Measurements from ENCODE around the gene TMSB4X.

TMSB4X gene

DNA sequence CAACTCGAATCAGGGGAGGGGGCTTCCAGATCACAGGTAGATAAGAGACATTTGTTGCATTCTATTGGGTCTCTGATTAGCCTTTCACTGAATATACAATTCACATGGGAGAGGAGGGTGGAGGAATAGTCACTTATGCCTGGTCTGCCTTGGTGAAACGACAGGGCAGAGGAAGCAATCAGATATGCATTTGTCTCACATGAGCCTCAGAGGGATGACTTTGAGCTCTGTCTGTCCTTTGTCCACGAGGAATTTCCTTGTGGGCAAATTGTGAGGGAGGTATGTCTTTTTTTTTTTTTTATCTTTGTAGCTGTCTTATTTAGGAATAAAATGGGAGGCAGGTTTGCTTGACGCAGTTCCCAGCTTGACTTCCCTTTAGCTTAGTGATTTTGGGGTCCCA is 28.5 kb upstream of the TMSB4X start:
- Histone ChIP-seq H3K4me1 (ENCODE audit: control insufficient read depth in 5 of 5, insufficient read depth in 5 of 5, low read length in 5 of 5) (peaks cover 12 to 30% (median 15%) of the 10 kb centered on the region in 5 donors), H3K4me3 (ENCODE audit: low read depth in 1 of 5, low read length in 5 of 5) (no peak overlapping the region), H3K27ac (ENCODE audit: low read depth, low read length) (no peak overlapping the region), H3K9me3 (ENCODE audit: control insufficient read depth in 5 of 5, low read length in 5 of 5) (no peaks in the 10 kb centered on the region), H3K27me3 (ENCODE audit: control insufficient read depth in 5 of 5, insufficient read depth in 4 of 5, low read length in 5 of 5) (peaks cover 0 to 5% (median 0%) of the 10 kb centered on the region in 5 donors), H3K9ac (ENCODE audit: low read length in 5 of 5) (no peak overlapping the region), H3K36me3 (ENCODE audit: control insufficient read depth in 5 of 5, insufficient read depth in 5 of 5, low read length in 5 of 5) (no peaks in the 10 kb centered on the region)

DNA sequence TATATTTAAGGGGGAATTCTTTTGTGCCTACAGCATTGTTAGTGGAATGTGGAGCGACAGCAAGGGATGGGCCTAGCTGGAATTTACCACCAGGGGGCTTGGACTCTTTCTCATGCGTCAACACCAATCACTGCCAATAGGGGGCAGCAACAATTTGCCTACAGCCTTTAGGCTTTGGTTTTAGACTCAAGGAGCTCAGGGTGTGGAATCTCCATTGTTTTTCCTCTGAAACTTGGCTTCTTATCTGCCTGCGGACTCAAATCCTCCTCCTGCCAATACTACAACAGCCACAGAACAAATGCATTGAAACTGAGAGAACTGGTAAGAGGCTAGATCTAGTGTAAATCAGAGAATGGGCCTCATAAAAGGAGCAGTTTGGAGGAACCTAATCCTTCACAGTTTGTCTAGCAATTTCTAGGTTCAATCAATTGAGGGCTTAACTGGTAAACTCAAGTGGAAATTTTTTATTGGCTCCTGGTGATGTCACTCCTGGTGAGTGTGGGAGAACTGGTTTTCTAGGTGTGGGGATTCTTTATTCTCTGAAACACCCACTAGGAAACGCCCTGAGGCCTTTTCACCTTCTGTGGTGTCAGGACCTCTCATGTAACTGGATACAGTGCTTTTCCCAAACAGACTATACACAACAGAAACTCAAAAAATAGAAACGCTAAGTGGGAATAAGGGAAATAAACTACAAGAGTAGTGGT is 27.9 kb upstream of the TMSB4X start:
- peak overlapping the region in 1 of 5 donors; percentile 7 for H3K9ac ChIP-seq (ENCODE audit: low read length in 5 of 5)
- H3K4me1 ChIP-seq (ENCODE audit: control insufficient read depth in 5 of 5, insufficient read depth in 5 of 5, low read length in 5 of 5): peaks cover 12 to 30% (median 15%) of the 10 kb centered on the region in 5 donors

DNA sequence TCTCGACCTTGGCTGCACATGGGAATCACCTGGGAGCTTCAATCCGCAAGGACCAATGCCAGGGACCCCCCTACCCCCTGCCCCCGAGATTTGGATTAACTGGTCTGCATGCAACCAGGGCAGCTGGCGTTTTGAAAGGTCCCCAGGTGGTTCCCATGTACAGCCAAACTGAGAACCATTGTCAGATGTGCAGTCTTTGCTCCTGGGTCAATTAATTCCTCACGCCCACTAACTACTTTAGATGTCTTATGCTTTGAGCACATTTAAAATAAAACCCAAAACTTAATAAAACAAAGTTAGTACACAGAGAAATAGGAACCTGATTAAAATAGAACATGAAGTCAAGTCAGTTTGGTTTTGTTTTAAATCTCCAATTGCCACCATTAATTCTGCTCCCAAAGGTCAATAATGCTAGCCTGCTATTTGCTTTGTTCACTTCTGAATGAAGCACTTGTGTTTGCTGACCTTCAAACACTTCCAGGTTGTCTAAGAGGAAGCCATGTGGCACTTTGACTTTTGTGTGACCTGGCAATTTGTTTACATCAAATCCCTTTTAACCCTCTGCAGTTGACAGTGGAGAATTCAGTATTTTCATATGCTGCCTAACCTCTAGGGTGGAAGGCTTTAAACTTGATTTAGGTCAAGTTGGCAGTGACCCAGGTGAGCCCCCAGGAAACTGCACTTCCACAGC is 27.2 kb upstream of the TMSB4X start:
- Histone ChIP-seq H3K4me1 (ENCODE audit: control insufficient read depth in 5 of 5, insufficient read depth in 5 of 5, low read length in 5 of 5) (peaks cover 12 to 30% (median 15%) of the 10 kb centered on the region in 5 donors), H3K9ac (ENCODE audit: low read length in 5 of 5) (no peak overlapping the region), H3K4me3 (ENCODE audit: low read depth in 1 of 5, low read length in 5 of 5) (no peak overlapping the region), H3K27me3 (ENCODE audit: control insufficient read depth in 5 of 5, insufficient read depth in 4 of 5, low read length in 5 of 5) (peaks cover 0 to 5% (median 0%) of the 10 kb centered on the region in 5 donors), H3K27ac (ENCODE audit: low read depth, low read length) (no peak overlapping the region), H3K36me3 (ENCODE audit: control insufficient read depth in 5 of 5, insufficient read depth in 5 of 5, low read length in 5 of 5) (no peaks in the 10 kb centered on the region), H3K9me3 (ENCODE audit: control insufficient read depth in 5 of 5, low read length in 5 of 5) (no peaks in the 10 kb centered on the region)

More for the DNA sequence above, 27.9 kb upstream of the TMSB4X start:
- Histone ChIP-seq H3K27ac (ENCODE audit: low read depth, low read length) (no peak overlapping the region), H3K27me3 (ENCODE audit: control insufficient read depth in 5 of 5, insufficient read depth in 4 of 5, low read length in 5 of 5) (peaks cover 0 to 5% (median 0%) of the 10 kb centered on the region in 5 donors), H3K4me3 (ENCODE audit: low read depth in 1 of 5, low read length in 5 of 5) (no peak overlapping the region), H3K36me3 (ENCODE audit: control insufficient read depth in 5 of 5, insufficient read depth in 5 of 5, low read length in 5 of 5) (no peaks in the 10 kb centered on the region), H3K9me3 (ENCODE audit: control insufficient read depth in 5 of 5, low read length in 5 of 5) (no peaks in the 10 kb centered on the region)

DNA sequence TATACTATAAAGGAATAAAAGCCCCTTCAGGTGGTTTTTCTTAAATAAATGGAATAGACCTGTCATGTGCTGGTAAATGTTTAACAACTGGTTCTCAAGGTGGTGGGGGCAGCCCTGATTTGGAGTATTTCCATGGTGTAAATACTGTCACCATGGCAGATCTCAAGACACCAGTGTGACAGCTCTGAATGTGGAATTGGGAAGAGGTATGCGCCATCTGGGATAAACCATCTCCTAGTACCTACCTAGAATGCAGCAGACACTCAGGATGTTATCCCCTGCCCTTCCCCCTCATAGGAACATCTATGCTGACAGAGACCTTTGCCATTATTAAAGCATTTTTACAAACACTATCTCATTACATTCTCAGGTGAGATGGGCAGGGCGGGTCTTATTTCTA is 26.4 kb upstream of the TMSB4X start:
- no peak overlapping the region for H3K27ac ChIP-seq (ENCODE audit: low read depth, low read length)
- H3K9ac ChIP-seq (ENCODE audit: low read length in 5 of 5): no peak overlapping the region
- H3K36me3 ChIP-seq (ENCODE audit: control insufficient read depth in 5 of 5, insufficient read depth in 5 of 5, low read length in 5 of 5): no peaks in the 10 kb centered on the region
- peaks cover 12 to 30% (median 15%) of the 10 kb centered on the region in 5 donors for H3K4me1 ChIP-seq (ENCODE audit: control insufficient read depth in 5 of 5, insufficient read depth in 5 of 5, low read length in 5 of 5)
- peaks cover 0 to 5% (median 0%) of the 10 kb centered on the region in 5 donors for H3K27me3 ChIP-seq (ENCODE audit: control insufficient read depth in 5 of 5, insufficient read depth in 4 of 5, low read length in 5 of 5)
- no peaks in the 10 kb centered on the region for H3K9me3 ChIP-seq (ENCODE audit: control insufficient read depth in 5 of 5, low read length in 5 of 5)
- no peak overlapping the region for H3K4me3 ChIP-seq (ENCODE audit: low read depth in 1 of 5, low read length in 5 of 5)

DNA sequence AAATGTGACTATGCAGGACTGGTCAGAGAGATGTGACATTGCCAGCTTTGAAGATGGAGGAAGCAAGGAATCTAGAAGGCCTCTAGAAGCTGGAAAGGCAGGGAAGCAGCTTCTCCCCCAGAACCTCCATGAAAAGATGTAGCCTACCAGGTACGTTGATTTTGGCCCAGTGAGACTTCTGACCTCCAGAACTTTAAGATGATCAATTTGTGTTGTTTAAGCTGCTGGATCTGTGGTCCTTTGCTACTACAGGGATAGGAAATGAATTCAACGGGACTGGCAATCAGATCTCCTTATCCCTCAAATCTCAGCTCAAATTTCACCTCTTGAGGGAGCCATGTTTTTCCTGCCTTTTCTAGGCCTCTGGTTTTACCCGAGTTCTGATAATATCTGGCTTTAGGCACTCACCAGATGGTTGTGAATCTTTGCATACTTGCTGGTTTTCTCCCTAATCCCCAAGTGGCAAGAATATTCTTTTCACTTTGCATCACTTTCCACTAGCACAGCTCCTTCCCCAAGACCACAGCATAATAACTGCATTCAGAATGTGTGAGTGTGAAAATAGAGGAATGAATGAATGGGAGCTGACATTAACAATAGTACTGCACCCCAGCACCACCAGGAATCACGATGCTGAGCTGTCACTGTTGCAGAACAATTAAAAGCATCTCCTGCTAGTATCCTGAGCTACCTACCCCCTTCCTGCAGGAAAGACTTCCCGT is 25.5 kb upstream of the TMSB4X start:
- Histone ChIP-seq H3K27ac (ENCODE audit: low read depth, low read length) (peak overlapping the region; percentile 67), H3K4me1 (ENCODE audit: control insufficient read depth in 5 of 5, insufficient read depth in 5 of 5, low read length in 5 of 5) (peaks cover 12 to 32% (median 15%) of the 10 kb centered on the region in 5 donors), H3K4me3 (ENCODE audit: low read depth in 1 of 5, low read length in 5 of 5) (peak overlapping the region in 4 of 5 donors; percentile 8 to 31 (median 18)), H3K27me3 (ENCODE audit: control insufficient read depth in 5 of 5, insufficient read depth in 4 of 5, low read length in 5 of 5) (peaks cover 0 to 5% (median 0%) of the 10 kb centered on the region in 5 donors), H3K36me3 (ENCODE audit: control insufficient read depth in 5 of 5, insufficient read depth in 5 of 5, low read length in 5 of 5) (no peaks in the 10 kb centered on the region), H3K9ac (ENCODE audit: low read length in 5 of 5) (peak overlapping the region in 1 of 5 donors; percentile 69), H3K9me3 (ENCODE audit: control insufficient read depth in 5 of 5, low read length in 5 of 5) (no peaks in the 10 kb centered on the region)

DNA sequence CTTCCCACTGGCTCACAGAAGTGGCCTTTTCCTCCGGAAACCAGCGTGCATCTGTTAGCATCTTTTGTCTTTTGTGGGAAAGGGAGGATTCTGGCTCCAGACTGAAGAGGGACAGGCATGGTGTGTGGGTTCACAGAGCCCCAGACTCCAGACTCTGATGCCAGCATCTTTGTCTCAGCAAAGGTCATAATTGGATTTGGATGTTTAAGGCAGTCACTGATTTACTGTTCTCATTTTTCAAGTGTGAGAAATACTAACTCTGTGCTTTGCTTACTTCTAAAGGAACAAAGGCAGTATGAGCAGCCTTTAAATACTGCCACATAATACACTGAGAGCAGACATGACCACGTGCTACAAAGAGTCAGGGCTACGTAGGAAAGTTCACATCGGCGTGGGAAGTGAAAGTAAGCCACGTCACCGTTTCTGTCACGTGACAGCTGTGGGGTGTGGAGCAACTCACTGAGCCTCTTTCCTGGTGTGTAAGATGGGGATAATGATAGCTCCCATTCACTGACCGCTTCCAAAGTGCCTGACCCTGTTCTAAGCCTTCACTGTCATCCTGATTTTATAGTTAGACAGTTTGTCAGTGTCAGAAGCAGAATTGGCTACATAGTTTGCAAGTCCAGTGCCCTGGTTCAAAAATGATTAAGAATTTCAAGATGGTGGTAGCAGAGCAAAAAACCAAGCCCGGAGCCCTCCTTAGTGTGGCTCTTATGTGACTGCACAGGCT is 24.8 kb upstream of the TMSB4X start:
- Histone ChIP-seq H3K9ac (ENCODE audit: low read length in 5 of 5) (peak overlapping the region in 2 of 5 donors; percentile 23 to 69), H3K4me3 (ENCODE audit: low read depth in 1 of 5, low read length in 5 of 5) (peak overlapping the region in 4 of 5 donors; percentile 8 to 31 (median 18)), H3K4me1 (ENCODE audit: control insufficient read depth in 5 of 5, insufficient read depth in 5 of 5, low read length in 5 of 5) (peaks cover 12 to 39% (median 20%) of the 10 kb centered on the region in 5 donors), H3K9me3 (ENCODE audit: control insufficient read depth in 5 of 5, low read length in 5 of 5) (no peaks in the 10 kb centered on the region), H3K27me3 (ENCODE audit: control insufficient read depth in 5 of 5, insufficient read depth in 4 of 5, low read length in 5 of 5) (peaks cover 0 to 5% (median 0%) of the 10 kb centered on the region in 5 donors), H3K36me3 (ENCODE audit: control insufficient read depth in 5 of 5, insufficient read depth in 5 of 5, low read length in 5 of 5) (no peaks in the 10 kb centered on the region), H3K27ac (ENCODE audit: low read depth, low read length) (peak overlapping the region; percentile 67)

DNA sequence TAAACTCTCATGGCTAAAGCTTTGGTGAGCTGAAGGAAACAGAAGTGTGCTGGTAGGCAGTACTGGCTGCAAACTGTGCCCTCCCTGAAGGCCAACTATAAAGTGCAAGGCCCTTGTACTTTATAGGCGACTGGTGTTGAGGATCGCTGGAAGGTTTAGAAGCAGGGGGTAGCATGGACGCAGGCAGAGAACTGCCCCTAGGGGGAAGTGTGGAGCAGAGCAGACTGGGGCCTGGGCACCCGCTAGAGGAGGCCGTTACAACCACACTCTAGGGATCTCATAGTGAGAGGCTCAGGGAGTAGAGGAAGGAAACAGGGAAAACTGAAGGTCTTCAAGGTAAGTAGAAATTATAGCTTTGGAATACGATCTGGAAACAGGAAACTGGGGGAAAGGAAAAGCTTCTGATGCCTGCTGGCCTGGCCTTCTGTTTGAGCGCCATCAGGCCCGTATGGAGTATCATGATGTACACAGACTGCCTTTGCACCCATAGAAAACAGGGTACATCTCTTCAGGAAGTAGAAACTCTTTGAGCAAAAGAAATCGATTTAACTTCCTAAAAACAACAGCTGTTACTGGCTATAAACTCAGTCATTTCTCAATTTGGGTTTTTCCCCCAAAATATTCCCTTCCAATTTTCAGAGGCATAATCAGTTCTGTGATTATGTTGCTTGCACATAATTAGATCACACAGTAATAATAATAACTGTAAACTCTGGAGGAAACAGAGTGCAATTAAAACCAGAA is 23.9 kb upstream of the TMSB4X start:
- peaks cover 0 to 5% (median 0%) of the 10 kb centered on the region in 5 donors for H3K27me3 ChIP-seq (ENCODE audit: control insufficient read depth in 5 of 5, insufficient read depth in 4 of 5, low read length in 5 of 5)
- no peaks in the 10 kb centered on the region for H3K36me3 ChIP-seq (ENCODE audit: control insufficient read depth in 5 of 5, insufficient read depth in 5 of 5, low read length in 5 of 5)
- peaks cover 13 to 46% (median 24%) of the 10 kb centered on the region in 5 donors for H3K4me1 ChIP-seq (ENCODE audit: control insufficient read depth in 5 of 5, insufficient read depth in 5 of 5, low read length in 5 of 5)
- no peaks in the 10 kb centered on the region for H3K9me3 ChIP-seq (ENCODE audit: control insufficient read depth in 5 of 5, low read length in 5 of 5)
- no peak overlapping the region for H3K9ac ChIP-seq (ENCODE audit: low read length in 5 of 5)
- H3K4me3 ChIP-seq (ENCODE audit: low read depth in 1 of 5, low read length in 5 of 5): peak overlapping the region in 1 of 5 donors; percentile 18
- peak overlapping the region; percentile 67 for H3K27ac ChIP-seq (ENCODE audit: low read depth, low read length)

DNA sequence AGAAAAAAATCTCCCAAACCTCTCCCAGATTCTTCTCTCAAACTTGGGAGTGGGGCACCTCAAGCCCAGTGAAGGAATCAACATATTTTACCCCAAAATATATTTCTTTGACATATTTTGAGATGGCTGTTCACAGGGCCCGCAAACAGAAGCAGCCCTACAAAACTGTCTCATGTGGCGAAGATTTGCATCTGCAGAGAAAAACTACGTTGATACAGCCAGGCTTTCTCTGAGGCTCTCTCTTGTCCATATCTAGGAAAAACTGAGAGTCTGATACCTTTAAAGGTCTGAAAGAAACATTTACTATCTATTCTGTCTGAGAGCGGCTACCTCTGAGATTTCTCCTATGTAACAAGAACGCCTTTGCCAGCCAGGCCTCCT is 23.3 kb upstream of the TMSB4X start:
- H3K9me3 ChIP-seq (ENCODE audit: control insufficient read depth in 5 of 5, low read length in 5 of 5): no peaks in the 10 kb centered on the region
- no peak overlapping the region for H3K4me3 ChIP-seq (ENCODE audit: low read depth in 1 of 5, low read length in 5 of 5)
- no peak overlapping the region for H3K27ac ChIP-seq (ENCODE audit: low read depth, low read length)
- peaks cover 13 to 51% (median 30%) of the 10 kb centered on the region in 5 donors for H3K4me1 ChIP-seq (ENCODE audit: control insufficient read depth in 5 of 5, insufficient read depth in 5 of 5, low read length in 5 of 5)
- peaks cover 0 to 7% (median 0%) of the 10 kb centered on the region in 5 donors for H3K27me3 ChIP-seq (ENCODE audit: control insufficient read depth in 5 of 5, insufficient read depth in 4 of 5, low read length in 5 of 5)
- H3K9ac ChIP-seq (ENCODE audit: low read length in 5 of 5): no peak overlapping the region
- H3K36me3 ChIP-seq (ENCODE audit: control insufficient read depth in 5 of 5, insufficient read depth in 5 of 5, low read length in 5 of 5): no peaks in the 10 kb centered on the region

DNA sequence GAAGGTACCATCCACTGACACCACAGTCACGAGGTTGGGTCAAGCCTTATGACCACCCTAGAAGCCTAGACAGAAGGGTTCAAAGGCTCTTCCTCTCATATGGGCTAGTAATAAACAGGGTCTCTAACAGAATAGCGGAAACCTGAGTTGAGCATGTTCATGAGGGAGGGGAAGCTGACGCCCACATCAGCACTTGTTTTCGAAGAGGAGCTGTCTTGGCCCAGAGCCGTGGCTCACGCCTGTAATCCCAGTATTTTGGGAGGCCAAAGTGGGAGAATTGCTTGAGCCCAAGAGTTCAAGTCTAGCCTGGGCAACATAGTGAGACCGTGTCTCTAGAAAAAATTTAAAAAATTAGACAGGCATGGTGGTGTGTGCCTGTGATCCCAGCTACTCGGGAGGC is 21.5 kb upstream of the TMSB4X start:
- no peak overlapping the region for H3K27ac ChIP-seq (ENCODE audit: low read depth, low read length)
- H3K4me1 ChIP-seq (ENCODE audit: control insufficient read depth in 5 of 5, insufficient read depth in 5 of 5, low read length in 5 of 5): peaks cover 13 to 58% (median 33%) of the 10 kb centered on the region in 5 donors

More for the DNA sequence above, 21.5 kb upstream of the TMSB4X start:
- H3K4me3 ChIP-seq (ENCODE audit: low read depth in 1 of 5, low read length in 5 of 5): no peak overlapping the region
- H3K9ac ChIP-seq (ENCODE audit: low read length in 5 of 5): no peak overlapping the region
- peaks cover 0 to 7% (median 0%) of the 10 kb centered on the region in 5 donors for H3K27me3 ChIP-seq (ENCODE audit: control insufficient read depth in 5 of 5, insufficient read depth in 4 of 5, low read length in 5 of 5)
- no peaks in the 10 kb centered on the region for H3K36me3 ChIP-seq (ENCODE audit: control insufficient read depth in 5 of 5, insufficient read depth in 5 of 5, low read length in 5 of 5)
- no peaks in the 10 kb centered on the region for H3K9me3 ChIP-seq (ENCODE audit: control insufficient read depth in 5 of 5, low read length in 5 of 5)
